GM10266 (cell line): ENCODE data around the gene ILKAP.

Experiments used
- DNase-seq: peaks from one replicate; pipeline ENCODE4 v3.0.0; 2012; ENCODE audit errors: extremely low spot score
- TF ChIP-seq, protein P1 (sequence below): IDR thresholded peaks from 2 replicates; pipeline ENCODE4 v1.5.1; 2012; ENCODE audit warnings: mild to moderate bottlenecking, low read depth; ENCODE audit not compliant: control insufficient read depth, insufficient read depth; ENCODE audit errors: missing control alignments

Gene ILKAP

DNA sequence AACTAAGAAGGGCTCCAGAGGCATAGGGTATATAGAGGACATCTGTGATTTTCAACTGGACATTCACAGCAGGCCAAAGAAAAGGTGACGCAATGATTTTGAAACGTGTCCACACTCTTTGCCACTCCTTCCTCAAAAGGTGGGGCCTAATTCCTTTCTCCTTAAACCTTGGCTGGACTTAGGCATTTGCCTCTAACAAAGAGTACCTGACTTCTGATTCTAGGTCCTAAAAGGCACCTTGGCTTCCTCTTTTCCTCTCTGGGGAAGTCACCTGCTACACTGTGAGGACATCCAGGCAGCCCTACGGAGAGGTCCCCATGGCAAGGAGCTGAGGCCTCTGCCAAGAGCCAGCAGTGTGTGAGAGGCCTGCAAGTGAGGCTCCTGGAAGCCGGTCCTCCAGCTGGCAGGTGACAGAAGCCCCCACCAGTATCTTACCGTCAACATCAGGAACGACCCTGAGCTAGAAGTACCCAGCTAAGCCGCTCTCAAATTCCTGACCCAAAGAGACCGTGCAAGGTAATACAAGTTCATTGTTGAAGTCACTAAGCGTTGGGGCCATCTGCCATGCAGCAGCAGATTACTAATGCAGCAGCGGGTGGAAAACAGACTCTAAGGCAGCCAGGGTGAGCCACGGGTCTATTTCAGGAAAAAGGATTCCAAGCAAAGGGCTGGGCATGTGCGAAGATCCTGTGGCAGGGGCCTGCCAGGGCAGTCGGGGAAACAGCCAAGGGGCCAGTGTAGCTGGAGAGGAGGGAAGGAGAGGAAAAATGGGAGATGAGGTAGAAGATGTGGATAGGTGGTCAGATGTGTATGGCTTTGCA is 43.7 kb upstream of the ILKAP start:
- TF ChIP-seq, protein P1, sequence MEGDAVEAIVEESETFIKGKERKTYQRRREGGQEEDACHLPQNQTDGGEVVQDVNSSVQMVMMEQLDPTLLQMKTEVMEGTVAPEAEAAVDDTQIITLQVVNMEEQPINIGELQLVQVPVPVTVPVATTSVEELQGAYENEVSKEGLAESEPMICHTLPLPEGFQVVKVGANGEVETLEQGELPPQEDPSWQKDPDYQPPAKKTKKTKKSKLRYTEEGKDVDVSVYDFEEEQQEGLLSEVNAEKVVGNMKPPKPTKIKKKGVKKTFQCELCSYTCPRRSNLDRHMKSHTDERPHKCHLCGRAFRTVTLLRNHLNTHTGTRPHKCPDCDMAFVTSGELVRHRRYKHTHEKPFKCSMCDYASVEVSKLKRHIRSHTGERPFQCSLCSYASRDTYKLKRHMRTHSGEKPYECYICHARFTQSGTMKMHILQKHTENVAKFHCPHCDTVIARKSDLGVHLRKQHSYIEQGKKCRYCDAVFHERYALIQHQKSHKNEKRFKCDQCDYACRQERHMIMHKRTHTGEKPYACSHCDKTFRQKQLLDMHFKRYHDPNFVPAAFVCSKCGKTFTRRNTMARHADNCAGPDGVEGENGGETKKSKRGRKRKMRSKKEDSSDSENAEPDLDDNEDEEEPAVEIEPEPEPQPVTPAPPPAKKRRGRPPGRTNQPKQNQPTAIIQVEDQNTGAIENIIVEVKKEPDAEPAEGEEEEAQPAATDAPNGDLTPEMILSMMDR, result no peak
- DNase-seq, result no peak

DNA sequence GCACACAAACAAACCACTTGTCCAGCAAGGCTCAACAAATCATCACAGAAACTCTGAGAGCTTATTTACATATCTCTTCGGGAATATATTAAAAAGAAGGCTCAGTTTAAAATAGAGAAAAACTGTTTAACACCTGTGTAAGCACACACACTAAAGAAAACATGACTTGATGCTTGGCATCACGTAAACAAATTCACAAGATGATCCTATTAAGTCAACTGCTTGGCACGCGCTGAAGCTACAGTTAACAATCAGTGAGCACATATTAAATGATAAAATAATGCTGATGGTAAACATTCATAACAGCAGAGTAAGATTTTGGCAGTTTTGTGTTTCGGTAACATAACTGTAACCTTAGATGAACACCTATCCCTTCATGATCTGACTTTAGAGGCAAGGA is 40.7 kb upstream of the ILKAP start:
- TF ChIP-seq, protein P1, result no peak
- no peak for DNase-seq

DNA sequence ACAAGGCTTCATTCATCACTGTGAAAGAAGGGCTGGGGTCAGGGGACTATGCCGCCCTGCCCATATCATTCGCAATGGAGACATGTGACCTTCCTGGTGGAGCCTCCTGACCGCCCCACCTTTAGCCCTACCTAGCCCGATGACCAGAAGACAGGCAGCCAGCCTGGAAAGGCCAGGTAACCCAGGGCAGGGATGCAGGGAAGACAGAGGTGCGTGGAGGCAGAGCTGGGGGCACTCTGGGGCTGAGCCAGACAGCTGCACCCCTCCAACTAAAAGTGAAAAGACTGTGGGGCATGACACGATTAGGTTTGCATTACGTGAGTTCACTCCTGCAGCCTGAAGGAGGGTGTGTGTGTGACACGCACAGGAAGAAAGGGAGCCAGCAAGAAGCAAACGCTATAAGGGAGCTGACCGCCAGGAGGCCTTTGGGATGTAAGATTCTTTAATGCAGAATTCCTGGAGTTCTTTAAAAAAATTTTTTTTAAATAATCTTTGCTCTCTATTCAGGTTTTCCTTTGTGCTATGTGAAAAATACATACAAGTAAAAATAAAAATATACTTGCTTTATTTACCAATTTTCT is 40.1 kb upstream of the ILKAP start:
- TF ChIP-seq, protein P1, result no peak

DNA sequence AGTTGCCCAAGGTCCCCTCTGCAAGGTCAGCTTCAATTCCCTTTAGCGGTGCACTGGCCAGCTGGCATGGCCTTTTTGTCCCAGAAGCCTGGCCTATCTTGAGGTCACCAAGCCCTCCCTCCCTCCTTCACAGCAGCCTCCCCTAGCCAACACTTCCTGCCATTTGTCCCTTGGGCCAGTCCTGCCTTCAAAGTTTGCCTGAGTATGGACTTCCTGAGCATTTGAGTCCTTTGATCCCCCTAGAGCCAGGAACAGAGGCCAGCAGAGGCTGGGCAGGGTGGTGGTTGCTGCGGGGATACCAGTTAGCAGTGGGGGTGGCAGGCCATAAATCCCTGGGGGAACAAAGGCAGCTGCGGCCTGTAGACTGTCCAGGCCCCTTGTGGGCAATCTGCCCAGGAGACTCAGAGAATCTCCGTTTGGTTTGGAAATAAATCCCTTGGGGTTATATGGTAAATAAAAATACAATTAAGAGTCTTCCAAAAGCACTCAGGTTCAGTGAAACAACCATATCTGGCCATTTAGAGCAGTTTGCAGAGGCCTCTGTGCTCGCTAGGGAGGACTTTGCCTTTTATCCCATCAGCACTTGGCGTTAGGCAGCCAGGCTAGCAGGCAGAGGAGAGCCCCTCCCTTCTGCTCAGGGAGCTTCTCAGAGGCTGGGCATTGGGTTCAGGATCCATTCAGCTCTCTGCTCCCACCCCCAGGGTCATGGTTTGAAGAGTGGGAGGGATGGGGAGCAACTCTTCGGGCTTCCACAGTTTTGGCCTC is 39.4 kb upstream of the ILKAP start:
- no peak for DNase-seq
- TF ChIP-seq, protein P1, result no peak

More for the DNA sequence above, 40.1 kb upstream of the ILKAP start:
- no peak for DNase-seq

DNA sequence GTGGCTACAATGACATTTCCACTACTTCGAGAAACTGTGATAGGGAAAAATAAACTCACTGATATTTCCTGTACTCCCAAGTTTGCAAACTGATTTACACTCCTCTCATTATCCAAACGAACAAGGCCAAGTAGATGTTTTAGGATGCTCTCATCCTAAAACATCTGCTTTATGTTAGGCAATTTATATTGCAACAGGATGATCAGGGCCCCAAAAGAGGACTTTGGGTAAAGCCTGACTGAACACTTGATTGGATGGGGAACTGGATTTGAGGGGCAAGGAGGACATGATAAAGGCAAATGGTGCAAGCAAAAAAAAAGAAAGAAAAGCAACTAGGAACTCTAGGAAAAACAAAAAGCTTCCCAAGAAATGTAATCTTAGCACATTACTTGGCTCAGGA is 38.5 kb upstream of the ILKAP start:
- DNase-seq, result no peak
- TF ChIP-seq, protein P1, result no peak

DNA sequence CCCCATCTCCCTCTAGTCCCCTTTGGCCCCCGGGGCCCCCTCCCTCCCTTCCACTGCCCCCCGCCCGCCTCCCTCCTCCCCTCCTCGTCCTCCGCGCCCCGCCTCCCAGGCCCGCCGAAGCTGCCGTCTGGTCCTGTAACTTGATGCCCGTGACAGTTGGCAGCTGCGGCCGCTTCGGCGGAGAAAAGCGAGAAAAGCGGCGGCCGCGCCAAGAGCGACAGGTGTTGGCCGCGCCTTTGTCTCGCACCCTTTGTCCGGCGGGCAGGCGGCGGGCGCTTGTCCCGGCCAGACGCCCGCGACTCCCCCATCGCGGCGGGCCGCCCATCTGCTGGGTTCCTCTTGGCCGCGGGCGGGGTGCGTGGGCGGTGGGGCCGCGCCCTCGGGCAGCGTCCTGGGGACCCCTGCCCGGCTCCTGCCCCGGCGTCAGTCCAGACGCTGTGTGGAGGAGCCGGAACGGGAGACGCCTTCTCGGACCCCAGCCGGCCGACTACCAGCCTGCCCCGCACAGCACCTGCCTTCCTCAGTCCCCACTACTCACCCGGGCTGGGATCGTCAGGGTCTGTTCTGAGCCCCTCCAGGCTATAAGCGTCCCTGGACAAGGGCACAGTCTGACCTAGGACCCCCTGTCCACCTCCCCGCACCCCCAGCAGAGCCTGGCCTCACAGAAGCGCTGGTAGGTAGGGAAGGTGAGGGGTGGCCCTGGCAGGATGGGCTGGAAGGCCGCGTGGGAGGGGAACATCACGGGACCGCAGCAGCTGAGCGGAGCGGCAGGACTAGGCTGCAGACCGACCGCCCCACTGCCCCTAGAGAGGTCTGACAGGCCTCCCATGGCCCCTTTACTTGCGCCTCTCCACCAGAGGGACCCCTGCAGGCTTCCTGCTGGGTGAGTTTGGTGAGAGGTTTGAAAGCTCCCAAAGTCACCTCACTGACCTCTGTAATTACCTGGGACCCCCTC is 37.5 kb upstream of the ILKAP start:
- DNase-seq, result peak; percentile 61
- TF ChIP-seq, protein P1, result no peak
